HepG2 (cell line): Measurements from ENCODE around the gene C5. TPM values are rescaled to one million over a fixed set of nuclear protein-coding genes. Genes with fewer than 3 reads are reported as not detected.

Experiments
- ATAC-seq: fragments of 200-7000 bp; cut with Tn5 transposase; 3 replicates; pipeline ENCODE4 v1.9.1; 2020; ENCODE audit warnings: mild to moderate bottlenecking, moderate library complexity
- BruUV-seq: library from RNA; stranded (reverse); fragments of 400-500 nt; replicated peaks from 2 replicates; lab custom pipeline; 2021; lab: Mats Ljungman, UMichigan
- CTCF ChIA-PET: fragments of 300-600 bp; formaldehyde crosslinking; extraction: SDS; loops from one replicate; lab custom pipeline; 2021; ENCODE audit warnings: low total read pairs, inconsistent platforms, low intra/inter-chr PET ratio; lab: Yijun Ruan, JAX
- POLR2A ChIA-PET: fragments of 350-600 bp; sonication (Branson Sonifier 250); formaldehyde crosslinking; loops from one replicate; lab custom pipeline; 2020; ENCODE audit warnings: antibody characterized with exemption, inconsistent platforms; lab: Yijun Ruan, JAX
- DNase-seq: peaks from one replicate; pipeline ENCODE4 v3.0.0-alpha.2; 2015; ENCODE audit warnings: low spot score
- FAIRE-seq: peaks from 3 replicates; lab custom pipeline; 2011; peaks lifted over from hg19 to GRCh38; lab: Jason Lieb, UNC
- H2AFZ ChIP-seq: one replicate; pipeline ENCODE4 v1.6.1; 2011; ENCODE audit warnings: low read length, inconsistent platforms
- H3K27ac ChIP-seq: fragments of 300-600 bp; 3 replicates; pipeline ENCODE4 v1.8.0; 2011; ENCODE audit warnings: mixed run types, mild to moderate bottlenecking, mixed read lengths, low read length, inconsistent platforms; ENCODE audit not compliant: insufficient read depth; ENCODE audit errors: extremely low read length
- H3K27me3 ChIP-seq, 2 experiments: fragments of 200-600 bp in 1 of 2; 2 replicates in 1 of 2; 3 replicates in 1 of 2; pipeline versions ENCODE4 v1.6.0 to v1.8.0; 2011; ENCODE audit warnings: low read length in 2 of 2, mild to moderate bottlenecking in 2 of 2, moderate library complexity in 2 of 2, inconsistent platforms in 1 of 2; ENCODE audit not compliant: insufficient read depth in 2 of 2, control insufficient read depth in 1 of 2
- H3K36me3 ChIP-seq, 2 experiments: fragments of 200-600 bp in 1 of 2; replicated peaks in 1 of 2; 2 replicates in 1 of 2; 3 replicates in 1 of 2; pipeline versions ENCODE4 v1.5.1 to v1.8.0; 2011; ENCODE audit warnings: low read length in 2 of 2, inconsistent platforms in 1 of 2; ENCODE audit not compliant: insufficient read depth in 2 of 2, control insufficient read depth in 1 of 2
- H3K4me1 ChIP-seq: 2 replicates; pipeline ENCODE4 v1.5.1; 2012; ENCODE audit warnings: low read length, inconsistent platforms; ENCODE audit not compliant: insufficient read depth
- H3K4me2 ChIP-seq: 2 replicates; pipeline ENCODE4 v1.6.0; 2011; ENCODE audit warnings: low read depth, low read length, inconsistent platforms
- H3K4me3 ChIP-seq, 3 experiments: fragments of 200-600 bp in 1 of 3; sonication (generic), shearing (Covaris generic) in 1 of 3; replicated peaks in 1 of 3; 2 replicates each; pipeline ENCODE4 v1.5.1; 2011 to 2016; ENCODE audit warnings: low read length in 3 of 3, inconsistent platforms in 2 of 3, low read depth in 2 of 3, mild to moderate bottlenecking in 2 of 3, control low read depth in 1 of 3, mixed read lengths in 1 of 3; ENCODE audit not compliant: insufficient read depth in 1 of 3
- H3K79me2 ChIP-seq: one replicate; pipeline ENCODE4 v1.6.1; 2011; ENCODE audit warnings: low read length, inconsistent platforms; ENCODE audit not compliant: insufficient read depth
- H3K9ac ChIP-seq: 2 replicates; pipeline ENCODE4 v1.6.0; 2011; ENCODE audit warnings: mild to moderate bottlenecking, low read depth, low read length, inconsistent platforms; ENCODE audit not compliant: insufficient read depth
- H3K9me3 ChIP-seq: 2 replicates; pipeline ENCODE4 v1.5.1; 2012; ENCODE audit warnings: mild to moderate bottlenecking, low read length
- H4K20me1 ChIP-seq: 2 replicates; pipeline ENCODE4 v1.6.0; 2011; ENCODE audit warnings: inconsistent platforms, mild to moderate bottlenecking, low read length, moderate library complexity; ENCODE audit not compliant: insufficient read depth
- BCL6 ChIP-seq: IDR thresholded peaks from 2 replicates; pipeline ENCODE4 v1.6.1; 2016; ENCODE audit warnings: missing genetic modification reagents, missing compliant biosample characterization
- FOXA3 ChIP-seq: IDR thresholded peaks from 2 replicates; pipeline ENCODE4 v1.6.1; 2016; ENCODE audit warnings: missing genetic modification reagents, missing compliant biosample characterization
- IRF2 ChIP-seq: IDR thresholded peaks from 2 replicates; pipeline ENCODE4 v1.6.1; 2018; ENCODE audit warnings: missing genetic modification reagents, missing compliant biosample characterization
- RAD21 ChIP-seq: fragments of 450-650 bp; formaldehyde crosslinking; IDR thresholded peaks from 2 replicates; pipeline ENCODE4 v1.5.0; 2020; ENCODE audit warnings: mild to moderate bottlenecking
- STAG1 ChIP-seq: sonication (generic); formaldehyde crosslinking; IDR thresholded peaks from 2 replicates; pipeline ENCODE4 v1.4.0; 2020; ENCODE audit warnings: missing genetic modification reagents
- ZNF180 ChIP-seq: sonication (generic); formaldehyde crosslinking; IDR thresholded peaks from 2 replicates; pipeline ENCODE4 v1.4.0; 2020; ENCODE audit warnings: low read depth, missing genetic modification reagents, borderline replicate concordance
- ZNF333 ChIP-seq: sonication (generic); formaldehyde crosslinking; IDR thresholded peaks from 2 replicates; pipeline ENCODE4 v1.4.0; 2020; ENCODE audit warnings: mild to moderate bottlenecking, missing genetic modification reagents, borderline replicate concordance
- ZNF569 ChIP-seq: sonication (generic); formaldehyde crosslinking; IDR thresholded peaks from 2 replicates; pipeline ENCODE4 v1.5.0; 2020; ENCODE audit warnings: mild to moderate bottlenecking, missing genetic modification reagents, moderate library complexity, borderline replicate concordance
- ZNF770 ChIP-seq: sonication (generic); formaldehyde crosslinking; IDR thresholded peaks from 2 replicates; pipeline ENCODE4 v1.5.0; 2020; ENCODE audit warnings: mild to moderate bottlenecking, missing genetic modification reagents
- ZNF776 ChIP-seq: sonication (generic); formaldehyde crosslinking; IDR thresholded peaks from 2 replicates; pipeline ENCODE4 v1.4.0; 2020; ENCODE audit warnings: mild to moderate bottlenecking, missing genetic modification reagents
- WGBS: methylation state at CpG from one replicate; pipeline ENCODE4 v1.1.6; 2017; ENCODE audit warnings: low lambda C conversion rate; 5-methylcytosine and 5-hydroxymethylcytosine counted together
- in situ Hi-C: cut with HindIII; loops from 2 replicates; pipeline ENCODE4 v1.10.0; 2017; ENCODE audit warnings: low pct_unique_long_range_greater_than_20kb; ENCODE audit not compliant: extremely low pct_ligation_motif_present
- intact Hi-C: fragments of 100-400 bp; cut with micrococcal nuclease; formaldehyde crosslinking; loops from one replicate; pipeline ENCODE4 v1.10.0; 2022; ENCODE audit not compliant: unreplicated experiment
- polyA plus RNA-seq, 8 experiments: library from polyadenylated mRNA; depleted of rRNA in 3 of 8; stranded (reverse) in 7 of 8; unstranded in 1 of 8; fragments of >200 nt; fragmentation: Illumina TruSeq in 4 of 8; extraction: Trizol in 4 of 8; gene quantifications; 2 replicates each; pipeline versions ENCODE4 v1.2.1 to v1.2.3, GENCODE V29; 2011 to 2016; ENCODE audit warnings: low read depth in 4 of 8, missing spikeins in 1 of 8, mixed read lengths in 1 of 8; ENCODE audit not compliant: insufficient read depth in 1 of 8
- total RNA-seq, 5 experiments: library from RNA; depleted of rRNA; stranded (reverse); fragments of >200 nt; fragmentation: Illumina TruSeq; extraction: Trizol; gene quantifications; 2 replicates each; pipeline ENCODE4 v1.2.3, GENCODE V29; 2016; ENCODE audit warnings: low read depth in 1 of 5
- TF ChIP-seq, protein P1 (sequence below): IDR thresholded peaks from 2 replicates; pipeline ENCODE4 v1.4.0; 2020; ENCODE audit warnings: mild to moderate bottlenecking, missing genetic modification reagents

The C5 gene
- total and polyA plus RNA-seq, 2 of the 13 experiments (the other 11 are each of a cell fraction or from before 2014, with no cell fraction given): 57.6 to 192 TPM

- Histone ChIP-seq H3K4me3 (no peak overlapping the region), H4K20me1 (no peaks in the 10 kb centered on the region), H3K79me2 (no peaks in the 10 kb centered on the region), H3K4me1 (no peaks in the 10 kb centered on the region), H3K36me3 (no peaks in the 10 kb centered on the region), H2AFZ (no peak overlapping the region), H3K9ac (no peak overlapping the region), H3K27ac (no peak overlapping the region), H3K4me2 (no peak overlapping the region), H3K27me3 (no peaks in the 10 kb centered on the region), H3K9me3 (peaks cover 12% of the 10 kb centered on the region; the same call in 1 of the 2 replicates)
- TF ChIP-seq ZNF770 (CRISPR knock-in tag) (peak; percentile 53; the same call in 1 of the 2 replicates), ZNF569 (no peak)
- ATAC-seq (no peak), FAIRE-seq (no peak), DNase-seq (no peak)
- ChIA-PET POLR2A (no interaction called here), CTCF (no interaction called here)
- 100% methylated on average over 1 of the region's 1 CpG for WGBS
- BruUV-seq: no TSS peak
- in situ Hi-C loops (no loop called here), intact Hi-C loops (loop anchor here (10.0 kb wide), 1 partner anchor 312 kb away; no protein-coding TSS in a partner anchor)
These were observed 16.8 kb upstream of the C5 start for GRCh38 chr9:121066850-121067249.

GRCh38 chr9:121059998-121060636, 10.0 kb upstream of the C5 start:
- intact Hi-C loops (loop anchor here (1.0 to 10.0 kb wide), 4 partner anchors 37 to 305 kb away; no protein-coding TSS in a partner anchor), in situ Hi-C loops (no loop called here)
- H4K20me1 ChIP-seq: no peaks in the 10 kb centered on the region
- DNase-seq (peak; percentile 56), FAIRE-seq (peak; percentile 82), ATAC-seq (no peak)
- peak overlapping the region; percentile 41; the same call in 1 of the 2 replicates for H3K4me2 ChIP-seq
- no peaks in the 10 kb centered on the region for H3K79me2 ChIP-seq
- no TSS peak for BruUV-seq
- H3K27ac ChIP-seq: no peak overlapping the region
- H3K4me3 ChIP-seq: no peak overlapping the region
- no peaks in the 10 kb centered on the region for H3K27me3 ChIP-seq
- no peak overlapping the region for H2AFZ ChIP-seq
- H3K9ac ChIP-seq: no peak overlapping the region
- POLR2A ChIA-PET: interaction anchor here (0.7 to 1.0 kb wide), 3 partner anchors 8 to 24 kb away, joined by 3 to 6 read pairs (median 4); no protein-coding TSS in a partner anchor
- WGBS: 27% methylated on average over 6 of the region's 6 CpGs
- CTCF ChIA-PET: interaction anchor here (1.1 to 1.9 kb wide), 6 partner anchors 10 to 317 kb away, joined by 3 to 8 read pairs (median 4); partner anchors contain the start of gene C5
- H3K36me3 ChIP-seq: no peaks in the 10 kb centered on the region
- no peaks in the 10 kb centered on the region for H3K9me3 ChIP-seq
- peaks cover 18% of the 10 kb centered on the region for H3K4me1 ChIP-seq
- peak; percentile 68 for TF ChIP-seq STAG1 (CRISPR knock-in tag)
- TF ChIP-seq RAD21 (CRISPR knock-in tag): peak; percentile 45; the same call in 1 of the 2 replicates
- TF ChIP-seq BCL6 (CRISPR knock-in tag): peak; percentile 99
- TF ChIP-seq FOXA3: 0 out of 2 replicates have a peak, but pooled peaks have one; percentile 23
- TF ChIP-seq ZNF333 (CRISPR knock-in tag): no peak
- TF ChIP-seq IRF2 (CRISPR knock-in tag): 0 out of 2 replicates have a peak, but pooled peaks have one; percentile 21
- TF ChIP-seq ZNF180: no peak
- TF ChIP-seq, protein P1, sequence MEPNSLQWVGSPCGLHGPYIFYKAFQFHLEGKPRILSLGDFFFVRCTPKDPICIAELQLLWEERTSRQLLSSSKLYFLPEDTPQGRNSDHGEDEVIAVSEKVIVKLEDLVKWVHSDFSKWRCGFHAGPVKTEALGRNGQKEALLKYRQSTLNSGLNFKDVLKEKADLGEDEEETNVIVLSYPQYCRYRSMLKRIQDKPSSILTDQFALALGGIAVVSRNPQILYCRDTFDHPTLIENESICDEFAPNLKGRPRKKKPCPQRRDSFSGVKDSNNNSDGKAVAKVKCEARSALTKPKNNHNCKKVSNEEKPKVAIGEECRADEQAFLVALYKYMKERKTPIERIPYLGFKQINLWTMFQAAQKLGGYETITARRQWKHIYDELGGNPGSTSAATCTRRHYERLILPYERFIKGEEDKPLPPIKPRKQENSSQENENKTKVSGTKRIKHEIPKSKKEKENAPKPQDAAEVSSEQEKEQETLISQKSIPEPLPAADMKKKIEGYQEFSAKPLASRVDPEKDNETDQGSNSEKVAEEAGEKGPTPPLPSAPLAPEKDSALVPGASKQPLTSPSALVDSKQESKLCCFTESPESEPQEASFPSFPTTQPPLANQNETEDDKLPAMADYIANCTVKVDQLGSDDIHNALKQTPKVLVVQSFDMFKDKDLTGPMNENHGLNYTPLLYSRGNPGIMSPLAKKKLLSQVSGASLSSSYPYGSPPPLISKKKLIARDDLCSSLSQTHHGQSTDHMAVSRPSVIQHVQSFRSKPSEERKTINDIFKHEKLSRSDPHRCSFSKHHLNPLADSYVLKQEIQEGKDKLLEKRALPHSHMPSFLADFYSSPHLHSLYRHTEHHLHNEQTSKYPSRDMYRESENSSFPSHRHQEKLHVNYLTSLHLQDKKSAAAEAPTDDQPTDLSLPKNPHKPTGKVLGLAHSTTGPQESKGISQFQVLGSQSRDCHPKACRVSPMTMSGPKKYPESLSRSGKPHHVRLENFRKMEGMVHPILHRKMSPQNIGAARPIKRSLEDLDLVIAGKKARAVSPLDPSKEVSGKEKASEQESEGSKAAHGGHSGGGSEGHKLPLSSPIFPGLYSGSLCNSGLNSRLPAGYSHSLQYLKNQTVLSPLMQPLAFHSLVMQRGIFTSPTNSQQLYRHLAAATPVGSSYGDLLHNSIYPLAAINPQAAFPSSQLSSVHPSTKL (CRISPR knock-in tag): peak; percentile 45; the same call in 1 of the 2 replicates
- no peak for TF ChIP-seq ZNF776 (CRISPR knock-in tag)
